ENCODE results near the gene CLSTN2. TPM values are rescaled to one million over a fixed set of nuclear protein-coding genes. Genes with fewer than 3 reads are reported as not detected.

The CLSTN2 gene
- total and polyA plus RNA-seq, 12 donors: 0.67 to 17.8 (median 5.3) TPM

DNA sequence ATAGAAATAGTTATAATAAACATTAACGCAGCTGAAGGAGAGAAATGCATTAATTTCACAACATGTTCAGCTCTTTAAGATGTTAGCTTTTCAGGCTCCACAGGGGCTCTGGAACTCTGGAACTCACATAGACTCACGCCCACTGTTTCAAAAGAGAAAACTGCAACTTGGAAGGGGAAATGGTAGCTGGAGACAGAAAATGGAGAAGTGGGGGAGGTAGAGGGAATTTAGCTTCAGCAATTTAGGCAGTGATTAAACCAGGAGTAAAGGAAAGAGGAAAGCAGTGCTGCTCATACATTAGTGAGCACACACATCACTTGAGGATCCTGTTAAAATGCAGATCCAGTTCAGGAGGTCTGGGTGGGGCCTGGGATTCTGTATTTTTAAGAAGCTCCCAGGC, 468.1 kb downstream of the CLSTN2 start:
- DNase-seq: no peak
- 82 to 87% (median 83%) methylated on average over 2 of the region's 2 CpGs for WGBS, 4 donors
- Histone ChIP-seq H3K4me3 (no peak overlapping the region), H3K27ac (no peak overlapping the region), H3K36me3 (replicated peaks in 1 of 2) (no peaks in the 10 kb centered on the region), H3K4me1 (replicated peaks in 1 of 2) (no peaks in the 10 kb centered on the region), H3K27me3 (no peaks in the 10 kb centered on the region), H3K9me3 (replicated peaks in 1 of 3) (no peaks in the 10 kb centered on the region)
- TF ChIP-seq CTCF (IDR thresholded peaks at IDR 0.05): no peak
- no peak for TF ChIP-seq POLR2A (IDR thresholded peaks at IDR 0.05)
- intact Hi-C loops (cut with DNase I): no loop called here

GRCh38 chr3:140403608-140404007, 468.6 kb downstream of the CLSTN2 start:
- Histone ChIP-seq H3K4me1 (replicated peaks in 1 of 2) (no peaks in the 10 kb centered on the region), H3K36me3 (replicated peaks in 1 of 2) (no peaks in the 10 kb centered on the region), H3K4me3 (no peak overlapping the region), H3K9me3 (replicated peaks in 1 of 3) (no peaks in the 10 kb centered on the region), H3K27ac (no peak overlapping the region), H3K27me3 (no peaks in the 10 kb centered on the region)
- no peak for DNase-seq
- intact Hi-C loops (cut with DNase I): no loop called here
- TF ChIP-seq CTCF (IDR thresholded peaks at IDR 0.05) (no peak), POLR2A (IDR thresholded peaks at IDR 0.05) (no peak)
- 84 to 93% (median 86%) methylated on average over 3 to 6 of the region's 6 CpGs for WGBS, 4 donors

- H3K27ac ChIP-seq: no peak overlapping the region
- intact Hi-C loops (cut with DNase I): no loop called here
- DNase-seq: no peak
- H3K4me3 ChIP-seq: no peak overlapping the region
- no peaks in the 10 kb centered on the region for H3K9me3 ChIP-seq (replicated peaks in 1 of 3)
- TF ChIP-seq CTCF (IDR thresholded peaks at IDR 0.05): no peak
- no peak for TF ChIP-seq POLR2A (IDR thresholded peaks at IDR 0.05)
- H3K4me1 ChIP-seq (replicated peaks in 1 of 2): no peaks in the 10 kb centered on the region
- no peaks in the 10 kb centered on the region for H3K27me3 ChIP-seq
- no peaks in the 10 kb centered on the region for H3K36me3 ChIP-seq (replicated peaks in 1 of 2)
These were observed 471.7 kb downstream of the CLSTN2 start for GRCh38 chr3:140406655-140407054.

DNA sequence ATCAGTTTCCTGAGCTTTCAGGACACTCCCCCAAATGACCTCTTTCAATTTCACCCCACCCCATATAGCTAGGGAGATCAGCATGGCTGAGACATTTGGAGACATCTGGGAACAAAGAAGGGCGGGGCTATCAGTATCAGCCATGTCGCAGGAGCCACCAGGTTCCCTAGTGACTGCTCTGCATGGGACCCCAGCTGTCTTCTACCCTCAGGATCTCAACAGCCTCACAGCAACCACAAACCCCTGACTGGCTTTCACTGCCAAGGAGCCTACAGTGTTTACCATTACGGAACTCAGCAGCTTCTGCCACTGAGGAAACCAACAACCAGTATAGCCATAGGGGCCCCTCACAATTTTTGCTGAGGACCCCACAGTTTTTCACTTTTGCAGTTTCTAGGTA, 473.3 kb downstream of the CLSTN2 start:
- DNase-seq: no peak
- no peaks in the 10 kb centered on the region for H3K9me3 ChIP-seq (replicated peaks in 1 of 3)
- no peaks in the 10 kb centered on the region for H3K4me1 ChIP-seq (replicated peaks in 1 of 2)
- intact Hi-C loops (cut with DNase I): no loop called here
- H3K4me3 ChIP-seq: no peak overlapping the region
- TF ChIP-seq CTCF (IDR thresholded peaks at IDR 0.05) (no peak), POLR2A (IDR thresholded peaks at IDR 0.05) (no peak)
- H3K27ac ChIP-seq: no peak overlapping the region
- H3K27me3 ChIP-seq: no peaks in the 10 kb centered on the region
- H3K36me3 ChIP-seq (replicated peaks in 1 of 2): no peaks in the 10 kb centered on the region
- WGBS, 4 donors: 88 to 94% (median 91%) methylated on average over 2 to 3 of the region's 3 CpGs
